Neural cell (in vitro differentiated cells): ENCODE results near the gene ROBO1. TPM values are rescaled to one million over a fixed set of nuclear protein-coding genes. Genes with fewer than 3 reads are reported as not detected.

Source experiments
- H2AFZ ChIP-seq: fragments of 200-600, 300-800 bp; sonication (generic), shearing (Covaris generic); 2 replicates; pipeline ENCODE4 v1.6.0; 2014; ENCODE audit warnings: low read depth, mild to moderate bottlenecking, antibody characterized with exemption, low read length, moderate library complexity
- H3F3A ChIP-seq: fragments of 200-600 bp; shearing (Covaris generic); 2 replicates; pipeline ENCODE4 v1.6.1; 2016; ENCODE audit warnings: mild to moderate bottlenecking, moderate library complexity, mixed read lengths, antibody characterized with exemption, low read length; ENCODE audit not compliant: insufficient read depth, poor library complexity, severe bottlenecking
- H3K27ac ChIP-seq: fragments of 200-600, 300-800 bp; sonication (generic), shearing (Covaris generic); 2 replicates; pipeline ENCODE4 v1.5.1; 2014; ENCODE audit warnings: mild to moderate bottlenecking, low read length, moderate library complexity
- H3K27me3 ChIP-seq: fragments of 300-800, 200-600 bp; sonication (generic), shearing (Covaris generic); 2 replicates; pipeline ENCODE4 v1.6.0; 2014; ENCODE audit warnings: mild to moderate bottlenecking, low read depth, low read length, moderate library complexity; ENCODE audit not compliant: insufficient read depth
- H3K36me3 ChIP-seq: fragments of 300-800, 200-600 bp; sonication (generic), shearing (Covaris generic); 2 replicates; pipeline ENCODE4 v1.5.1; 2014; ENCODE audit warnings: mild to moderate bottlenecking, antibody characterized with exemption, low read length, moderate library complexity; ENCODE audit not compliant: insufficient read depth
- H3K4me2 ChIP-seq: fragments of 300-800, 200-600 bp; sonication (generic), shearing (Covaris generic); 2 replicates; pipeline ENCODE4 v1.6.0; 2014; ENCODE audit warnings: mild to moderate bottlenecking, low read length
- H3K4me3 ChIP-seq: fragments of 300-800, 200-600 bp; sonication (generic), shearing (Covaris generic); 2 replicates; pipeline ENCODE4 v1.5.1; 2014; ENCODE audit warnings: mild to moderate bottlenecking, low read length, moderate library complexity
- H3K79me2 ChIP-seq: fragments of 200-600 bp; shearing (Covaris generic); replicated peaks from 2 replicates; pipeline ENCODE4 v1.6.0; 2014; ENCODE audit warnings: mild to moderate bottlenecking, low read length, moderate library complexity; ENCODE audit not compliant: insufficient read depth
- H3K9ac ChIP-seq: fragments of 300-800, 200-600 bp; sonication (generic), shearing (Covaris generic); 2 replicates; pipeline ENCODE4 v1.6.1; 2016; ENCODE audit warnings: mild to moderate bottlenecking, low read length, mixed read lengths
- H3K9me2 ChIP-seq: fragments of 200-600 bp; shearing (Covaris generic); 2 replicates; pipeline ENCODE4 v1.6.1; 2016; ENCODE audit warnings: mild to moderate bottlenecking, low read length, mixed read lengths; ENCODE audit not compliant: insufficient read depth
- H3K9me3 ChIP-seq: fragments of 200-600, 300-800 bp; sonication (generic), shearing (Covaris generic); 2 replicates; pipeline ENCODE4 v1.6.1; 2016; ENCODE audit warnings: mild to moderate bottlenecking, mixed run types, low read length, moderate library complexity, mixed read lengths
- H4K20me1 ChIP-seq: fragments of 200-600 bp; shearing (Covaris generic); 2 replicates; pipeline ENCODE4 v1.6.1; 2016; ENCODE audit warnings: mild to moderate bottlenecking, mixed run types; ENCODE audit not compliant: insufficient read depth
- CTCF ChIP-seq: fragments of 450-650 bp; IDR thresholded peaks from 2 replicates; pipeline ENCODE4 v1.5.1; 2014; ENCODE audit warnings: antibody characterized with exemption, mild to moderate bottlenecking, moderate library complexity; ENCODE audit not compliant: poor library complexity, severe bottlenecking
- EP300 ChIP-seq: fragments of 450-650 bp; conservative IDR thresholded peaks from 2 replicates; pipeline ENCODE4 v1.6.1; 2014; ENCODE audit warnings: antibody characterized with exemption, mild to moderate bottlenecking, moderate library complexity; ENCODE audit not compliant: poor library complexity, severe bottlenecking
- EZH2 ChIP-seq: fragments of 200-600, 300-800 bp; shearing (Covaris generic), sonication (generic); IDR thresholded peaks from 2 replicates; pipeline ENCODE4 v1.6.1; 2014; ENCODE audit warnings: antibody characterized with exemption, low read length, borderline replicate concordance, mild to moderate bottlenecking; ENCODE audit not compliant: insufficient read depth, poor library complexity, severe bottlenecking
- MXI1 ChIP-seq: fragments of 450-650 bp; conservative IDR thresholded peaks from 2 replicates; pipeline ENCODE4 v1.6.1; 2014; ENCODE audit warnings: antibody characterized with exemption, mild to moderate bottlenecking; ENCODE audit not compliant: poor library complexity, severe bottlenecking
- POLR2AphosphoS5 ChIP-seq: IDR thresholded peaks from 2 replicates; pipeline ENCODE4 v1.6.1; 2012
- RAD21 ChIP-seq: fragments of 450-650 bp; conservative IDR thresholded peaks from 2 replicates; pipeline ENCODE4 v1.6.1; 2014; ENCODE audit warnings: antibody characterized with exemption, mild to moderate bottlenecking, moderate library complexity
- SMC3 ChIP-seq: fragments of 450-650 bp; conservative IDR thresholded peaks from 2 replicates; pipeline ENCODE4 v1.6.1; 2014; ENCODE audit warnings: antibody characterized with exemption, mild to moderate bottlenecking, moderate library complexity; ENCODE audit not compliant: poor library complexity
- TAF1 ChIP-seq: IDR thresholded peaks from 2 replicates; pipeline ENCODE4 v1.6.1; 2012; ENCODE audit warnings: low read depth
- polyA plus RNA-seq: library from polyadenylated mRNA; depleted of rRNA; stranded (reverse); fragments of >200 nt; gene quantifications from 2 replicates; pipeline ENCODE4 v1.2.3, GENCODE V29; 2014
- TF ChIP-seq, protein P1 (sequence below): IDR thresholded peaks from 2 replicates; pipeline ENCODE4 v1.6.1; 2012; ENCODE audit warnings: borderline replicate concordance

The ROBO1 gene
- polyA plus RNA-seq, 1 donor from 2014 or later: 183 TPM

DNA sequence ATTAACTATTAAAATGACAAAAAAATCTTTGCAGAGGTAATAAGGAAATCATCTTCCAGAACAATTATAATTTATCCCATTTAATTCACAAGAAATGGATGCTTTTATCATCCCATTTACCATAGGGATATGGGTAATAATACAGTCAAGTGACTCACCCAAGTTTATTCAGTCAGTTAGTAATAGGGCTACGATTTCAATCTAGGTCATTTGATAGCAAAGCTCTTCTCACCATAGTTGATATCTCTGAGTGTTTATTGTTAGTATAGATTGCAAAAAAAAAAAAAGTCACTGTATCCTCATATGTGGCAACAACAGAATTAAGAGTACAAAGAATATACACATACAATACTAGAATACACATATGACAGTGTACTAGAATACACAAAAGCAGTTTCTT, 797.1 kb downstream of the ROBO1 start (continued):
- TF ChIP-seq, protein P1, sequence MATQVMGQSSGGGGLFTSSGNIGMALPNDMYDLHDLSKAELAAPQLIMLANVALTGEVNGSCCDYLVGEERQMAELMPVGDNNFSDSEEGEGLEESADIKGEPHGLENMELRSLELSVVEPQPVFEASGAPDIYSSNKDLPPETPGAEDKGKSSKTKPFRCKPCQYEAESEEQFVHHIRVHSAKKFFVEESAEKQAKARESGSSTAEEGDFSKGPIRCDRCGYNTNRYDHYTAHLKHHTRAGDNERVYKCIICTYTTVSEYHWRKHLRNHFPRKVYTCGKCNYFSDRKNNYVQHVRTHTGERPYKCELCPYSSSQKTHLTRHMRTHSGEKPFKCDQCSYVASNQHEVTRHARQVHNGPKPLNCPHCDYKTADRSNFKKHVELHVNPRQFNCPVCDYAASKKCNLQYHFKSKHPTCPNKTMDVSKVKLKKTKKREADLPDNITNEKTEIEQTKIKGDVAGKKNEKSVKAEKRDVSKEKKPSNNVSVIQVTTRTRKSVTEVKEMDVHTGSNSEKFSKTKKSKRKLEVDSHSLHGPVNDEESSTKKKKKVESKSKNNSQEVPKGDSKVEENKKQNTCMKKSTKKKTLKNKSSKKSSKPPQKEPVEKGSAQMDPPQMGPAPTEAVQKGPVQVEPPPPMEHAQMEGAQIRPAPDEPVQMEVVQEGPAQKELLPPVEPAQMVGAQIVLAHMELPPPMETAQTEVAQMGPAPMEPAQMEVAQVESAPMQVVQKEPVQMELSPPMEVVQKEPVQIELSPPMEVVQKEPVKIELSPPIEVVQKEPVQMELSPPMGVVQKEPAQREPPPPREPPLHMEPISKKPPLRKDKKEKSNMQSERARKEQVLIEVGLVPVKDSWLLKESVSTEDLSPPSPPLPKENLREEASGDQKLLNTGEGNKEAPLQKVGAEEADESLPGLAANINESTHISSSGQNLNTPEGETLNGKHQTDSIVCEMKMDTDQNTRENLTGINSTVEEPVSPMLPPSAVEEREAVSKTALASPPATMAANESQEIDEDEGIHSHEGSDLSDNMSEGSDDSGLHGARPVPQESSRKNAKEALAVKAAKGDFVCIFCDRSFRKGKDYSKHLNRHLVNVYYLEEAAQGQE: no peak
- TF ChIP-seq EP300 (no peak), MXI1 (no peak), RAD21 (no peak)

GRCh38 chr3:78969483-78969882, 798.3 kb downstream of the ROBO1 start:
- Histone ChIP-seq H3K27ac (no peak overlapping the region), H2AFZ (no peak overlapping the region), H3K79me2 (peaks cover 43% of the 10 kb centered on the region), H3F3A (no peaks in the 10 kb centered on the region), H3K27me3 (no peaks in the 10 kb centered on the region), H3K4me2 (no peak overlapping the region), H3K9ac (no peak overlapping the region), H3K9me3 (no peaks in the 10 kb centered on the region), H3K36me3 (no peaks in the 10 kb centered on the region), H3K4me3 (no peak overlapping the region), H3K9me2 (no peaks in the 10 kb centered on the region), H4K20me1 (no peaks in the 10 kb centered on the region)
- no peak for TF ChIP-seq POLR2AphosphoS5
- TF ChIP-seq, protein P1: no peak
- TF ChIP-seq CTCF: no peak
- TF ChIP-seq EZH2: no peak
- TF ChIP-seq EP300: no peak
- no peak for TF ChIP-seq TAF1
- TF ChIP-seq RAD21: no peak
- TF ChIP-seq MXI1: no peak
- TF ChIP-seq SMC3: no peak
